OCI-LY1 (cell line): ENCODE results near the gene PLTP.
A peak's percentile ranks its signal among the peaks of the same experiment; 100 is the strongest.

Source experiments
- H2AFZ ChIP-seq: fragments of 200-600 bp; sonication (generic), shearing (Covaris generic); 2 replicates; pipeline ENCODE4 v1.6.0; 2014; ENCODE audit warnings: antibody characterized with exemption, mild to moderate bottlenecking, low read length
- H3F3A ChIP-seq: fragments of 200-600 bp; sonication (generic), shearing (Covaris generic); 2 replicates; pipeline ENCODE4 v1.6.0; 2014; ENCODE audit warnings: mild to moderate bottlenecking, antibody characterized with exemption, low read length, moderate library complexity; ENCODE audit not compliant: insufficient read depth
- H3K27ac ChIP-seq: fragments of 200-600 bp; sonication (generic); 2 replicates; pipeline ENCODE4 v1.5.1; 2014; ENCODE audit warnings: low read length, mixed run types, mild to moderate bottlenecking, low read depth; ENCODE audit not compliant: poor library complexity, severe bottlenecking
- H3K27me3 ChIP-seq: fragments of 200-600 bp; sonication (generic); 2 replicates; pipeline ENCODE4 v1.6.0; 2014; ENCODE audit warnings: antibody characterized with exemption, mild to moderate bottlenecking, low read length, moderate library complexity; ENCODE audit not compliant: insufficient read depth
- H3K36me3 ChIP-seq: fragments of 200-600 bp; sonication (generic); 2 replicates; pipeline ENCODE4 v1.6.1; 2014; ENCODE audit warnings: mild to moderate bottlenecking, antibody characterized with exemption, low read length, moderate library complexity, mixed read lengths; ENCODE audit not compliant: insufficient read depth
- H3K4me1 ChIP-seq: fragments of 200-600 bp; sonication (generic); 2 replicates; pipeline ENCODE4 v1.5.1; 2014; ENCODE audit warnings: mild to moderate bottlenecking, low read length, moderate library complexity; ENCODE audit not compliant: insufficient read depth, severe bottlenecking
- H3K4me2 ChIP-seq: fragments of 200-600 bp; sonication (generic), shearing (Covaris generic); 2 replicates; pipeline ENCODE4 v1.6.1; 2014; ENCODE audit warnings: low read length
- H3K4me3 ChIP-seq: fragments of 200-600 bp; sonication (generic); 2 replicates; pipeline ENCODE4 v1.5.1; 2014; ENCODE audit warnings: low read length, low read depth, mild to moderate bottlenecking, mixed read lengths; ENCODE audit not compliant: poor library complexity, severe bottlenecking
- H3K79me2 ChIP-seq: fragments of 200-600 bp; shearing (Covaris generic); 2 replicates; pipeline ENCODE4 v1.6.1; 2016; ENCODE audit warnings: mixed run types, low read length, mixed read lengths; ENCODE audit not compliant: insufficient read depth
- H3K9ac ChIP-seq: fragments of 200-600 bp; sonication (generic), shearing (Covaris generic); 2 replicates; pipeline ENCODE4 v1.6.1; 2014; ENCODE audit warnings: mild to moderate bottlenecking, low read length, mixed read lengths
- H3K9me2 ChIP-seq: fragments of 200-600 bp; sonication (generic), shearing (Covaris generic); 2 replicates; pipeline ENCODE4 v1.6.1; 2014; ENCODE audit warnings: low read depth, mild to moderate bottlenecking, low read length, mixed read lengths
- H3K9me3 ChIP-seq: fragments of 200-600 bp; shearing (Covaris generic); 2 replicates; pipeline ENCODE4 v1.6.1; 2014; ENCODE audit warnings: low read length, mixed read lengths
- H4K20me1 ChIP-seq: fragments of 200-600 bp; sonication (generic), shearing (Covaris generic); 2 replicates; pipeline ENCODE4 v1.6.0; 2016; ENCODE audit warnings: mild to moderate bottlenecking, low read length; ENCODE audit not compliant: insufficient read depth
- EZH2 ChIP-seq: fragments of 200-600 bp; sonication (generic), shearing (Covaris generic); IDR thresholded peaks from 2 replicates; pipeline ENCODE4 v1.8.0; 2017; ENCODE audit warnings: borderline replicate concordance, mixed run types, mild to moderate bottlenecking, antibody characterized with exemption, low read length, moderate library complexity, mixed read lengths
- TF ChIP-seq, protein P1 (sequence below): fragments of 200-600 bp; sonication (generic), shearing (Covaris generic); IDR thresholded peaks from 2 replicates; pipeline ENCODE4 v1.5.1; 2017; ENCODE audit warnings: mild to moderate bottlenecking, antibody characterized with exemption, low read length, moderate library complexity, mixed read lengths

PLTP gene

DNA sequence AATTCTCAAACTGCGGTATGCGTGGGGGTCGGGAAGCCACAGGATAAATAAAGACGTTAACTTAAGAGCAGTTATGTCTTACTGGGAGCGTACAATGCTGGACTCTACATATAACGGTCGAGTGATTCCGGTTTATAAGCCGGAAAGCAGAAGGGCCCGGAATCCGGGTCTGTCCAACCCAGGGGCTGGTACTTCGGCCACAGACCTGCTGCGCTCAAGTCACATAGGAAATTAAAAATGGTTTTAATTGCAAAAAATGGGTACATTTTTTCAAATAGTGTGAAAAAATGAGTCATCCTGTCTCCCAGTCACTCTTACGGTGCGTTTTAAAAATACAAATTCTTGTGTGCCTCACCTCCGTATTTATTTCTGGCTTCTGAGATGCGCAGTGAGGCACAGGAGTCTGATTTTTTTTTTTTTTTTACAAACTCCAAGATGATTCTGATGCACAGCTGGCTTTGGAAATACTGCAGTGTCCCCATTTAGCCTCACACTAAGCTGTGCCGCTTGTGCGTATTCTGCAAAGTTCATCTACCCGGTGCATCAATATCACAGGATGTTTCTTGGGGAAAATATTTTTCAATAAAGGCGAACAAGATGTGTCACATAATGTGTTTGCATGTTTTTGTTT is 23.6 kb upstream of the PLTP start:
- Histone ChIP-seq H3K27me3 (no peaks in the 10 kb centered on the region), H3K9ac (peak overlapping the region; percentile 58), H2AFZ (no peak overlapping the region), H3F3A (no peaks in the 10 kb centered on the region), H4K20me1 (no peaks in the 10 kb centered on the region), H3K4me3 (peak overlapping the region; percentile 68), H3K9me2 (no peaks in the 10 kb centered on the region), H3K9me3 (no peaks in the 10 kb centered on the region), H3K4me2 (peak overlapping the region; percentile 80), H3K27ac (no peak overlapping the region), H3K4me1 (peaks cover 14% of the 10 kb centered on the region), H3K79me2 (peaks cover 7% of the 10 kb centered on the region), H3K36me3 (peaks cover 36% of the 10 kb centered on the region)
- TF ChIP-seq, protein P1, sequence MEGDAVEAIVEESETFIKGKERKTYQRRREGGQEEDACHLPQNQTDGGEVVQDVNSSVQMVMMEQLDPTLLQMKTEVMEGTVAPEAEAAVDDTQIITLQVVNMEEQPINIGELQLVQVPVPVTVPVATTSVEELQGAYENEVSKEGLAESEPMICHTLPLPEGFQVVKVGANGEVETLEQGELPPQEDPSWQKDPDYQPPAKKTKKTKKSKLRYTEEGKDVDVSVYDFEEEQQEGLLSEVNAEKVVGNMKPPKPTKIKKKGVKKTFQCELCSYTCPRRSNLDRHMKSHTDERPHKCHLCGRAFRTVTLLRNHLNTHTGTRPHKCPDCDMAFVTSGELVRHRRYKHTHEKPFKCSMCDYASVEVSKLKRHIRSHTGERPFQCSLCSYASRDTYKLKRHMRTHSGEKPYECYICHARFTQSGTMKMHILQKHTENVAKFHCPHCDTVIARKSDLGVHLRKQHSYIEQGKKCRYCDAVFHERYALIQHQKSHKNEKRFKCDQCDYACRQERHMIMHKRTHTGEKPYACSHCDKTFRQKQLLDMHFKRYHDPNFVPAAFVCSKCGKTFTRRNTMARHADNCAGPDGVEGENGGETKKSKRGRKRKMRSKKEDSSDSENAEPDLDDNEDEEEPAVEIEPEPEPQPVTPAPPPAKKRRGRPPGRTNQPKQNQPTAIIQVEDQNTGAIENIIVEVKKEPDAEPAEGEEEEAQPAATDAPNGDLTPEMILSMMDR: no peak
- TF ChIP-seq EZH2: no peak

DNA sequence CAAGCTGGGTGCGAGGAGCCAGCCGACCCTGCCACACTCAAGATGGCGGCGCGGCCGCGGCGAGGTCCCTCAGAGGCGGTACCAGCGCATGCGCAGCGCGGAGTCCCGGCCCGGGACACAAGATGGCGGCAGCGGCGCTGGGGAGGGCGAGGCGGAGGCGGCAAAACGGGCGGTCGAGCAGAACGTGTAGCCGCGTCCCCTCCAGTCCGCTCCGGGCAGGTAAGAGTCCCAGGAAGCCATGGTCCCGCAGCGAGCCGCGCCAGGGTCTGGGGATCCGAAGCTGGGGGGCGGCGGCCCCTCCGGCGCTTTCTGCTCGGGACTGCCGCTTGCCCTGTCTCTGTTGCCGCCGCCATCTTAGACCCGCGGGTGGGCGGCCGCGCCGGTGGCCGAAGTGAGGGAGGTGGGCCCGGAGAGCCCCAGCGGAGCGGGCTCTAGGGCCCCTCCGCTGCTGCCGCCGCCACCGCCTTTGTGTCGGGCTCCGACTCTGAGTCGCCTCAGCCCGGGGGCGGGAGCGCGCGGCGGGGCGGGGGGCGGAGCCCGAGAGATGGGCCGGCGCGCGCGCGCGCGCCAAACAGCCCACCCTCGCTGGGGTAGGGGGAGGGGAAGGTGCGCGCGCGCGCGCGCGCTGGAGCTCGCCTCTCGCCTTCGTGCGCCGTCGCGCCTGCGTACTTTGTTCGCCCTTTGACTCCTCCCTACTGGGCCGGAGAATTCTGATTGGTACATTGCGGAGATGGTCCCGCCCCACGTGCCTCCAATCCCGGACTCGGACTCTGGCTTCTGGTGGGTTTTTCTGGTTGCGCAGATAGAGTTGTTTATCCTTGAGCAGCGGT is 22.8 kb upstream of the PLTP start, which contains the start of gene PCIF1:
Gene PCIF1, plus strand, starts transcription at position 98 of the 830 bp plus-strand sequence. CDS start 4,317 bp downstream, outside the sequence.
- Histone ChIP-seq H3K4me2 (peak within 1 kb of the TSS; percentile 80), H2AFZ (no peak within 1 kb of the TSS), H3K4me1 (peaks cover 14% of the 10 kb centered on the region), H3F3A (no peaks in the 10 kb centered on the region), H3K27me3 (no peaks in the 10 kb centered on the region), H4K20me1 (no peaks in the 10 kb centered on the region), H3K36me3 (peaks cover 29% of the 10 kb centered on the region), H3K9me3 (no peaks in the 10 kb centered on the region), H3K79me2 (peaks cover 7% of the 10 kb centered on the region), H3K4me3 (peak within 1 kb of the TSS; percentile 68), H3K9ac (peak within 1 kb of the TSS; percentile 93), H3K27ac (peak within 1 kb of the TSS; percentile 67), H3K9me2 (no peaks in the 10 kb centered on the region)
- TF ChIP-seq EZH2: no peak
- TF ChIP-seq, protein P1: no peak

DNA sequence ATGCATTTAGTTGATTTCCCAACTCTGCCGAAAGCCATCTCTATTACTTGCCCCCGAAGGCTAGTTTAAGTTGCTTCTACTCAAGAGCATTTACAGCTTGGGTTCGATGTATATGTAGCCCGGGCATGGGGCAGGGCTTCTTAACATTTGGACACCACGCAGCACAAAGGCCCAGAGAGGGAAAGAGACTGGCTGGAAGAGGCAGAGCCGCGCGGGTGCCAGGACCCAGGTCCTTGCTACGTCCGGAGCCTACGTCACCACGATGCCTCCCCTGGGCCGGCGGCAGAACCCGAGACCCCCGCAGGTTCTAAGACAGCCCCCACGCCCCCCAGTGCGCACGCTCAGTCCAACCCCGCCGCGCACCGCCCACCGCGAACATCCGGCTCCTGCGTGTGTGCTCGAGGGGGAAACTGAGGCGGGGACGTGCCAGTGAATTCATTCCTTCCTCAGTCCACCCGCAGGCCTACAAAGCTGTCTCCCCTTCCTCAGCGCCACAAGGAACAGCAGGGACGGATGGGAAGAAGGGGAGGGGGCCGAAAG is 22.2 kb upstream of the PLTP start:
- H3K27ac ChIP-seq: peak overlapping the region; percentile 67
- no peaks in the 10 kb centered on the region for H3K27me3 ChIP-seq
- peaks cover 7% of the 10 kb centered on the region for H3K79me2 ChIP-seq
- H3K9ac ChIP-seq: peak overlapping the region; percentile 93
- H3K4me1 ChIP-seq: peaks cover 14% of the 10 kb centered on the region
- H3K9me3 ChIP-seq: no peaks in the 10 kb centered on the region
- TF ChIP-seq EZH2: no peak
- TF ChIP-seq, protein P1: no peak
- H3K4me3 ChIP-seq: peak overlapping the region; percentile 68
- H3K9me2 ChIP-seq: no peaks in the 10 kb centered on the region
- no peaks in the 10 kb centered on the region for H4K20me1 ChIP-seq
- no peaks in the 10 kb centered on the region for H3F3A ChIP-seq
- H3K4me2 ChIP-seq: peak overlapping the region; percentile 74
- peaks cover 22% of the 10 kb centered on the region for H3K36me3 ChIP-seq
- H2AFZ ChIP-seq: no peak overlapping the region
